Neural cell (in vitro differentiated cells): ENCODE data around the gene TAGLN2. TPM values are rescaled to one million over a fixed set of nuclear protein-coding genes. Genes with fewer than 3 reads are reported as not detected.

ENCODE experiments used
- H2AFZ ChIP-seq: fragments of 200-600, 300-800 bp; sonication (generic), shearing (Covaris generic); 2 replicates; pipeline ENCODE4 v1.6.0; 2014; ENCODE audit warnings: low read depth, mild to moderate bottlenecking, antibody characterized with exemption, low read length, moderate library complexity
- H3F3A ChIP-seq: fragments of 200-600 bp; shearing (Covaris generic); 2 replicates; pipeline ENCODE4 v1.6.1; 2016; ENCODE audit warnings: mild to moderate bottlenecking, moderate library complexity, mixed read lengths, antibody characterized with exemption, low read length; ENCODE audit not compliant: insufficient read depth, poor library complexity, severe bottlenecking
- H3K27ac ChIP-seq: fragments of 200-600, 300-800 bp; sonication (generic), shearing (Covaris generic); 2 replicates; pipeline ENCODE4 v1.5.1; 2014; ENCODE audit warnings: mild to moderate bottlenecking, low read length, moderate library complexity
- H3K27me3 ChIP-seq: fragments of 300-800, 200-600 bp; sonication (generic), shearing (Covaris generic); 2 replicates; pipeline ENCODE4 v1.6.0; 2014; ENCODE audit warnings: mild to moderate bottlenecking, low read depth, low read length, moderate library complexity; ENCODE audit not compliant: insufficient read depth
- H3K36me3 ChIP-seq: fragments of 300-800, 200-600 bp; sonication (generic), shearing (Covaris generic); 2 replicates; pipeline ENCODE4 v1.5.1; 2014; ENCODE audit warnings: mild to moderate bottlenecking, antibody characterized with exemption, low read length, moderate library complexity; ENCODE audit not compliant: insufficient read depth
- H3K4me2 ChIP-seq: fragments of 300-800, 200-600 bp; sonication (generic), shearing (Covaris generic); 2 replicates; pipeline ENCODE4 v1.6.0; 2014; ENCODE audit warnings: mild to moderate bottlenecking, low read length
- H3K4me3 ChIP-seq: fragments of 300-800, 200-600 bp; sonication (generic), shearing (Covaris generic); 2 replicates; pipeline ENCODE4 v1.5.1; 2014; ENCODE audit warnings: mild to moderate bottlenecking, low read length, moderate library complexity
- H3K79me2 ChIP-seq: fragments of 200-600 bp; shearing (Covaris generic); replicated peaks from 2 replicates; pipeline ENCODE4 v1.6.0; 2014; ENCODE audit warnings: mild to moderate bottlenecking, low read length, moderate library complexity; ENCODE audit not compliant: insufficient read depth
- H3K9ac ChIP-seq: fragments of 300-800, 200-600 bp; sonication (generic), shearing (Covaris generic); 2 replicates; pipeline ENCODE4 v1.6.1; 2016; ENCODE audit warnings: mild to moderate bottlenecking, low read length, mixed read lengths
- H3K9me2 ChIP-seq: fragments of 200-600 bp; shearing (Covaris generic); 2 replicates; pipeline ENCODE4 v1.6.1; 2016; ENCODE audit warnings: mild to moderate bottlenecking, low read length, mixed read lengths; ENCODE audit not compliant: insufficient read depth
- H3K9me3 ChIP-seq: fragments of 200-600, 300-800 bp; sonication (generic), shearing (Covaris generic); 2 replicates; pipeline ENCODE4 v1.6.1; 2016; ENCODE audit warnings: mild to moderate bottlenecking, mixed run types, low read length, moderate library complexity, mixed read lengths
- H4K20me1 ChIP-seq: fragments of 200-600 bp; shearing (Covaris generic); 2 replicates; pipeline ENCODE4 v1.6.1; 2016; ENCODE audit warnings: mild to moderate bottlenecking, mixed run types; ENCODE audit not compliant: insufficient read depth
- CTCF ChIP-seq: fragments of 450-650 bp; IDR thresholded peaks from 2 replicates; pipeline ENCODE4 v1.5.1; 2014; ENCODE audit warnings: antibody characterized with exemption, mild to moderate bottlenecking, moderate library complexity; ENCODE audit not compliant: poor library complexity, severe bottlenecking
- EP300 ChIP-seq: fragments of 450-650 bp; conservative IDR thresholded peaks from 2 replicates; pipeline ENCODE4 v1.6.1; 2014; ENCODE audit warnings: antibody characterized with exemption, mild to moderate bottlenecking, moderate library complexity; ENCODE audit not compliant: poor library complexity, severe bottlenecking
- EZH2 ChIP-seq: fragments of 200-600, 300-800 bp; shearing (Covaris generic), sonication (generic); IDR thresholded peaks from 2 replicates; pipeline ENCODE4 v1.6.1; 2014; ENCODE audit warnings: antibody characterized with exemption, low read length, borderline replicate concordance, mild to moderate bottlenecking; ENCODE audit not compliant: insufficient read depth, poor library complexity, severe bottlenecking
- MXI1 ChIP-seq: fragments of 450-650 bp; conservative IDR thresholded peaks from 2 replicates; pipeline ENCODE4 v1.6.1; 2014; ENCODE audit warnings: antibody characterized with exemption, mild to moderate bottlenecking; ENCODE audit not compliant: poor library complexity, severe bottlenecking
- POLR2AphosphoS5 ChIP-seq: IDR thresholded peaks from 2 replicates; pipeline ENCODE4 v1.6.1; 2012
- RAD21 ChIP-seq: fragments of 450-650 bp; conservative IDR thresholded peaks from 2 replicates; pipeline ENCODE4 v1.6.1; 2014; ENCODE audit warnings: antibody characterized with exemption, mild to moderate bottlenecking, moderate library complexity
- SMC3 ChIP-seq: fragments of 450-650 bp; conservative IDR thresholded peaks from 2 replicates; pipeline ENCODE4 v1.6.1; 2014; ENCODE audit warnings: antibody characterized with exemption, mild to moderate bottlenecking, moderate library complexity; ENCODE audit not compliant: poor library complexity
- TAF1 ChIP-seq: IDR thresholded peaks from 2 replicates; pipeline ENCODE4 v1.6.1; 2012; ENCODE audit warnings: low read depth
- polyA plus RNA-seq: library from polyadenylated mRNA; depleted of rRNA; stranded (reverse); fragments of >200 nt; gene quantifications from 2 replicates; pipeline ENCODE4 v1.2.3, GENCODE V29; 2014
- TF ChIP-seq, protein P1 (sequence below): IDR thresholded peaks from 2 replicates; pipeline ENCODE4 v1.6.1; 2012; ENCODE audit warnings: borderline replicate concordance

The TAGLN2 gene
- polyA plus RNA-seq, 1 donor from 2014 or later = 0.52 TPM

DNA sequence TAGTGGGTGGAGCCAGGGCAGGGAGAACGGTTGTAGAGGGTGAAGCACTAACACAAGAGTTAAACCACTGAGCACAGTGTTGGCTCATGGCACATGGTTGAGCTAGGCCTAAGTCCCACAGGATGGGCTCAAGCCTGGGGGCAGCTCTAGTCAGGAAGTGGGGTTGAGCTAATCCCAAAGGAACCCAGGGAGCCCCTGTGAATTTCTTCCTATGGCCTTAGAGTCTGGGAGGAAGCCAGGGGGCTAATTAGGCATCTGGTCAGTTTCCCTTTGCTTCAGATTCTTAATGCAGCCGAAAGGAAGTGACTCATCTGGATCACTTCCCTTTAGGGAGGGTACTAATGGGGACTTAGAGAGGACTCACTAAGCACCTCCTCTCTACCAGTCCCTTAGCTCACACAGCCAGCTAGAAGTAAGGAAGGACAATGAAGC lies 35.5 kb downstream of the TAGLN2 start:
- H3K9ac ChIP-seq = no peak overlapping the region
- no peaks in the 10 kb centered on the region for H3F3A ChIP-seq
- H2AFZ ChIP-seq = no peak overlapping the region
- H3K27ac ChIP-seq = no peak overlapping the region
- no peaks in the 10 kb centered on the region for H3K79me2 ChIP-seq
- no peak overlapping the region for H3K4me3 ChIP-seq
- no peaks in the 10 kb centered on the region for H3K9me2 ChIP-seq
- TF ChIP-seq SMC3 (no peak), POLR2AphosphoS5 (no peak), RAD21 (no peak), TAF1 (no peak), EP300 (no peak), EZH2 (no peak), MXI1 (no peak), CTCF (no peak)
- TF ChIP-seq, protein P1, sequence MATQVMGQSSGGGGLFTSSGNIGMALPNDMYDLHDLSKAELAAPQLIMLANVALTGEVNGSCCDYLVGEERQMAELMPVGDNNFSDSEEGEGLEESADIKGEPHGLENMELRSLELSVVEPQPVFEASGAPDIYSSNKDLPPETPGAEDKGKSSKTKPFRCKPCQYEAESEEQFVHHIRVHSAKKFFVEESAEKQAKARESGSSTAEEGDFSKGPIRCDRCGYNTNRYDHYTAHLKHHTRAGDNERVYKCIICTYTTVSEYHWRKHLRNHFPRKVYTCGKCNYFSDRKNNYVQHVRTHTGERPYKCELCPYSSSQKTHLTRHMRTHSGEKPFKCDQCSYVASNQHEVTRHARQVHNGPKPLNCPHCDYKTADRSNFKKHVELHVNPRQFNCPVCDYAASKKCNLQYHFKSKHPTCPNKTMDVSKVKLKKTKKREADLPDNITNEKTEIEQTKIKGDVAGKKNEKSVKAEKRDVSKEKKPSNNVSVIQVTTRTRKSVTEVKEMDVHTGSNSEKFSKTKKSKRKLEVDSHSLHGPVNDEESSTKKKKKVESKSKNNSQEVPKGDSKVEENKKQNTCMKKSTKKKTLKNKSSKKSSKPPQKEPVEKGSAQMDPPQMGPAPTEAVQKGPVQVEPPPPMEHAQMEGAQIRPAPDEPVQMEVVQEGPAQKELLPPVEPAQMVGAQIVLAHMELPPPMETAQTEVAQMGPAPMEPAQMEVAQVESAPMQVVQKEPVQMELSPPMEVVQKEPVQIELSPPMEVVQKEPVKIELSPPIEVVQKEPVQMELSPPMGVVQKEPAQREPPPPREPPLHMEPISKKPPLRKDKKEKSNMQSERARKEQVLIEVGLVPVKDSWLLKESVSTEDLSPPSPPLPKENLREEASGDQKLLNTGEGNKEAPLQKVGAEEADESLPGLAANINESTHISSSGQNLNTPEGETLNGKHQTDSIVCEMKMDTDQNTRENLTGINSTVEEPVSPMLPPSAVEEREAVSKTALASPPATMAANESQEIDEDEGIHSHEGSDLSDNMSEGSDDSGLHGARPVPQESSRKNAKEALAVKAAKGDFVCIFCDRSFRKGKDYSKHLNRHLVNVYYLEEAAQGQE = no peak
- no peaks in the 10 kb centered on the region for H3K9me3 ChIP-seq
- no peak overlapping the region for H3K4me2 ChIP-seq
- no peaks in the 10 kb centered on the region for H3K36me3 ChIP-seq
- no peaks in the 10 kb centered on the region for H3K27me3 ChIP-seq
- H4K20me1 ChIP-seq = no peaks in the 10 kb centered on the region

- no peaks in the 10 kb centered on the region for H3K9me3 ChIP-seq
- H3K36me3 ChIP-seq = no peaks in the 10 kb centered on the region
- H3K27me3 ChIP-seq = no peaks in the 10 kb centered on the region
- H3F3A ChIP-seq = no peaks in the 10 kb centered on the region
- H3K9me2 ChIP-seq = no peaks in the 10 kb centered on the region
- H4K20me1 ChIP-seq = no peaks in the 10 kb centered on the region
- no peak overlapping the region for H3K4me3 ChIP-seq
- no peaks in the 10 kb centered on the region for H3K79me2 ChIP-seq
- H2AFZ ChIP-seq = no peak overlapping the region
- H3K27ac ChIP-seq = no peak overlapping the region
- TF ChIP-seq POLR2AphosphoS5 (no peak), SMC3 (no peak), MXI1 (no peak), CTCF (no peak), EZH2 (no peak), RAD21 (no peak), EP300 (no peak), TAF1 (no peak)
- TF ChIP-seq, protein P1 = no peak
- no peak overlapping the region for H3K4me2 ChIP-seq
- H3K9ac ChIP-seq = no peak overlapping the region
Measured at GRCh38 chr1:159889202-159889601, 36.1 kb downstream of the TAGLN2 start.
